ENCODE measurements around the gene ARHGAP15. TPM values are rescaled to one million over a fixed set of nuclear protein-coding genes. Genes with fewer than 3 reads are reported as not detected.

The ARHGAP15 gene
- total RNA-seq, 2 donors from 2014 or later, result 0.86 TPM; not detected in 1

DNA sequence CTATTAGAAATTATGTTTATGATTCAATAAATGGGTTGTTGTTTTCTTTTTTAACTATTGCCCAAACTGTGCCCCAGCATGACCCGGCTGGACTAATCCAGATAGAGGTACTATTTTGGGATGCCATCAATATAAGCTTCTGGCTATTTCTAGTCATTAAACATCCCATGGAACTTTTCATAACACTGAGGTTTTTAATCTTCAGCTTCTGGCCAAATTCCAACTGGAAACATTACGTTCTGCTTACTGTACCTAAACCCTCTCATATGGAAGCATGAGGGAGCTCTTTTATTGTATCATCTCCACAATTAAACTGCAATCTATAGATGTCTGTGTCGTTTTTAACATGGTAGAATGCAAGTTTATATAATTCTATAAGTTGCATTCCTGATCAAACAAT, 674.7 kb downstream of the ARHGAP15 start:
- 86% methylated on average over 2 of the region's 3 CpGs; no CpG with 5 or more reads in 1 of the 2 experiments for WGBS, 2 experiments (ENCODE audit: insufficient coverage in 1 of 2, insufficient read length in 1 of 2)
- H3K36me3 Mint-ChIP-seq (ENCODE audit: low read depth), result no peaks in the 10 kb centered on the region
- H3K9me3 Mint-ChIP-seq, result peaks cover 2% of the 10 kb centered on the region
- no peak overlapping the region for H3K9ac ChIP-seq (ENCODE audit: extremely low read depth, low read length, poor library complexity, severe bottlenecking)
- H3K4me3 ChIP-seq (ENCODE audit: low read length), result no peak overlapping the region
- H3K27ac ChIP-seq (ENCODE audit: low read depth, low read length), result no peak overlapping the region
- H3K4me1 Mint-ChIP-seq, result peaks cover 10% of the 10 kb centered on the region
- DNase-seq, result no peak
- no peaks in the 10 kb centered on the region for H3K27me3 Mint-ChIP-seq (ENCODE audit: insufficient read depth)
- H3K9me3 ChIP-seq (ENCODE audit: control insufficient read depth, low read length), result no peaks in the 10 kb centered on the region
- no peak overlapping the region for H3K27ac Mint-ChIP-seq
- H3K36me3 ChIP-seq (ENCODE audit: control insufficient read depth, insufficient read depth, low read length), result no peaks in the 10 kb centered on the region
- H3K4me1 ChIP-seq (ENCODE audit: control insufficient read depth, insufficient read depth, low read length), result no peaks in the 10 kb centered on the region
- TF ChIP-seq, protein P1, sequence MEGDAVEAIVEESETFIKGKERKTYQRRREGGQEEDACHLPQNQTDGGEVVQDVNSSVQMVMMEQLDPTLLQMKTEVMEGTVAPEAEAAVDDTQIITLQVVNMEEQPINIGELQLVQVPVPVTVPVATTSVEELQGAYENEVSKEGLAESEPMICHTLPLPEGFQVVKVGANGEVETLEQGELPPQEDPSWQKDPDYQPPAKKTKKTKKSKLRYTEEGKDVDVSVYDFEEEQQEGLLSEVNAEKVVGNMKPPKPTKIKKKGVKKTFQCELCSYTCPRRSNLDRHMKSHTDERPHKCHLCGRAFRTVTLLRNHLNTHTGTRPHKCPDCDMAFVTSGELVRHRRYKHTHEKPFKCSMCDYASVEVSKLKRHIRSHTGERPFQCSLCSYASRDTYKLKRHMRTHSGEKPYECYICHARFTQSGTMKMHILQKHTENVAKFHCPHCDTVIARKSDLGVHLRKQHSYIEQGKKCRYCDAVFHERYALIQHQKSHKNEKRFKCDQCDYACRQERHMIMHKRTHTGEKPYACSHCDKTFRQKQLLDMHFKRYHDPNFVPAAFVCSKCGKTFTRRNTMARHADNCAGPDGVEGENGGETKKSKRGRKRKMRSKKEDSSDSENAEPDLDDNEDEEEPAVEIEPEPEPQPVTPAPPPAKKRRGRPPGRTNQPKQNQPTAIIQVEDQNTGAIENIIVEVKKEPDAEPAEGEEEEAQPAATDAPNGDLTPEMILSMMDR (conservative IDR thresholded peaks at IDR 0.05), result no peak
- no peak overlapping the region for H3K4me3 Mint-ChIP-seq
- H3K27me3 ChIP-seq (ENCODE audit: control insufficient read depth, insufficient read depth, low read length, poor library complexity, severe bottlenecking), result no peaks in the 10 kb centered on the region

DNA sequence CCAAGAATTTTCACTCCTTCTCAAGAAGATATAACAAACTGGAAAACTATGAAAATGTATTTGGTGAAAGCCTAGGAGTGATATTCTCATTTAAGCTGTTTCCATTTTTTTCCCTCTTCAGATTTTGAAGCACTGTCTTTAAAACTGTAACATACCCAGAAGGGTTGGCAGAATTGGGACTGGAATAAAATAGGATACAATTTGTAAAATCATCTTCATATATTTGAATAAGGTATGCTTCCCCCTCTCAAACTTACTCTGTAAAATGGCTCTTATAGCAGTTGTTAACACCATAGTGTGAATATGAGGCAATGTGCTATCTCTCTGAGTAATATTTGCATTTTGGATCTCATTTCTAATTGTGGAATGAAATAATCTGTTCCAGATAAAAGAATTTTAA, 676.4 kb downstream of the ARHGAP15 start:
- Histone ChIP-seq H3K4me3 (ENCODE audit: low read length) (no peak overlapping the region), H3K9ac (ENCODE audit: extremely low read depth, low read length, poor library complexity, severe bottlenecking) (no peak overlapping the region), H3K27me3 (ENCODE audit: control insufficient read depth, insufficient read depth, low read length, poor library complexity, severe bottlenecking) (no peaks in the 10 kb centered on the region), H3K9me3 (ENCODE audit: control insufficient read depth, low read length) (no peaks in the 10 kb centered on the region), H3K36me3 (ENCODE audit: control insufficient read depth, insufficient read depth, low read length) (no peaks in the 10 kb centered on the region), H3K27ac (ENCODE audit: low read depth, low read length) (no peak overlapping the region), H3K4me1 (ENCODE audit: control insufficient read depth, insufficient read depth, low read length) (no peaks in the 10 kb centered on the region)
- H3K36me3 Mint-ChIP-seq (ENCODE audit: low read depth), result no peaks in the 10 kb centered on the region
- H3K4me3 Mint-ChIP-seq, result no peak overlapping the region
- H3K9me3 Mint-ChIP-seq, result peaks cover 2% of the 10 kb centered on the region
- no peaks in the 10 kb centered on the region for H3K27me3 Mint-ChIP-seq (ENCODE audit: insufficient read depth)
- H3K27ac Mint-ChIP-seq, result no peak overlapping the region
- no peak for DNase-seq
- TF ChIP-seq, protein P1 (conservative IDR thresholded peaks at IDR 0.05), result no peak
- H3K4me1 Mint-ChIP-seq, result peaks cover 10% of the 10 kb centered on the region

DNA sequence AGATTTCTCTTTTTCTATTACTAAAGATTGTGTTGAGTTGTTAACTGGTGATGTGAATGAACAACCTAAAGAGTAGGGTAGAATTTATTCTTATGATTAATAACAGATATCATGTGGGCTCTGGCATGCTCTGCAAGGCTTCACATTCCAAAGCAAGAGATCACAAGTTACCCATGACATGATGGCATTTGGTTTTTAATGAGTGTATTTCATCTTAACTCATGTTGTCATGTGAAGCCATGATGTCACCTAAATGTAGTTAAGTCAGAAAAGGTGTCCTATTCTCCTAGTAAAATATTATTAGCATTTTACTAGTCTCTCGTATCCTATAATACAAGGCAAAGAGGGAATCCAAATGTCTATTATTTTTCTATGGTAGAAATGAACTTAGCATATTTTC, 678.0 kb downstream of the ARHGAP15 start:
- H3K4me3 Mint-ChIP-seq, result no peak overlapping the region
- no peaks in the 10 kb centered on the region for H3K9me3 ChIP-seq (ENCODE audit: control insufficient read depth, low read length)
- H3K4me1 ChIP-seq (ENCODE audit: control insufficient read depth, insufficient read depth, low read length), result no peaks in the 10 kb centered on the region
- no peak for DNase-seq
- H3K27ac Mint-ChIP-seq, result no peak overlapping the region
- H3K27ac ChIP-seq (ENCODE audit: low read depth, low read length), result no peak overlapping the region
- WGBS, 2 experiments (ENCODE audit: insufficient coverage in 1 of 2, insufficient read length in 1 of 2), result no CpG with 5 or more reads among the region's 1 CpG
- H3K36me3 ChIP-seq (ENCODE audit: control insufficient read depth, insufficient read depth, low read length), result no peaks in the 10 kb centered on the region
- H3K9ac ChIP-seq (ENCODE audit: extremely low read depth, low read length, poor library complexity, severe bottlenecking), result no peak overlapping the region
- TF ChIP-seq, protein P1 (conservative IDR thresholded peaks at IDR 0.05), result no peak
- no peaks in the 10 kb centered on the region for H3K27me3 ChIP-seq (ENCODE audit: control insufficient read depth, insufficient read depth, low read length, poor library complexity, severe bottlenecking)
- no peaks in the 10 kb centered on the region for H3K36me3 Mint-ChIP-seq (ENCODE audit: low read depth)
- no peaks in the 10 kb centered on the region for H3K27me3 Mint-ChIP-seq (ENCODE audit: insufficient read depth)
- H3K9me3 Mint-ChIP-seq, result no peaks in the 10 kb centered on the region
- H3K4me3 ChIP-seq (ENCODE audit: low read length), result no peak overlapping the region
- H3K4me1 Mint-ChIP-seq, result peaks cover 10% of the 10 kb centered on the region
